ENCODE results near the gene WDR13. TPM values are rescaled to one million over a fixed set of nuclear protein-coding genes. Genes with fewer than 3 reads are reported as not detected.

The WDR13 gene
- total RNA-seq, 4 donors from 2014 or later, result 95.4 to 149 (median 126) TPM

DNA sequence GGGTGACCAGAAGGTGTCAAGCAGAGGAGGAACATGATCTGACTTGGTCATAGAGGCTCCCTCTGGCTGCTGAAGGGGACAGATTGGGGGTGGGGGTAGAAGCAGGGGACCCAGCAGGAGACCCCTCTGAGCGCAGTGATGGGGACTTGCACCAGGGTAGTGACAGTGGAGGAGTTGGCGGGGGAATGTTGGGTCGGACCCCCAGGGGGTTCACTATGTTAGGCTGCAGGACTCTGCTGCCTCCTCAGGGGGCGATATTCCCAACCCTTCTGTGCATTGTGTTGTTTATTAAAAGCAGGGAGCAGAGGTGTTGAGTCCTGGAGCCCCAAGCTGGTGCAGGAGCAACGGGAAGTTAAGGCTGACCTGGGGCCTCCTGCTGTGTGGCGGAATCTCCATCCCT, 8.8 kb downstream of the WDR13 start:
- TF ChIP-seq, protein P1, sequence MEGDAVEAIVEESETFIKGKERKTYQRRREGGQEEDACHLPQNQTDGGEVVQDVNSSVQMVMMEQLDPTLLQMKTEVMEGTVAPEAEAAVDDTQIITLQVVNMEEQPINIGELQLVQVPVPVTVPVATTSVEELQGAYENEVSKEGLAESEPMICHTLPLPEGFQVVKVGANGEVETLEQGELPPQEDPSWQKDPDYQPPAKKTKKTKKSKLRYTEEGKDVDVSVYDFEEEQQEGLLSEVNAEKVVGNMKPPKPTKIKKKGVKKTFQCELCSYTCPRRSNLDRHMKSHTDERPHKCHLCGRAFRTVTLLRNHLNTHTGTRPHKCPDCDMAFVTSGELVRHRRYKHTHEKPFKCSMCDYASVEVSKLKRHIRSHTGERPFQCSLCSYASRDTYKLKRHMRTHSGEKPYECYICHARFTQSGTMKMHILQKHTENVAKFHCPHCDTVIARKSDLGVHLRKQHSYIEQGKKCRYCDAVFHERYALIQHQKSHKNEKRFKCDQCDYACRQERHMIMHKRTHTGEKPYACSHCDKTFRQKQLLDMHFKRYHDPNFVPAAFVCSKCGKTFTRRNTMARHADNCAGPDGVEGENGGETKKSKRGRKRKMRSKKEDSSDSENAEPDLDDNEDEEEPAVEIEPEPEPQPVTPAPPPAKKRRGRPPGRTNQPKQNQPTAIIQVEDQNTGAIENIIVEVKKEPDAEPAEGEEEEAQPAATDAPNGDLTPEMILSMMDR (IDR thresholded peaks at IDR 0.05), result no peak
- DNase-seq (ENCODE audit: low spot score) (no peak), ATAC-seq (ENCODE audit: low FRiP score) (no peak)

DNA sequence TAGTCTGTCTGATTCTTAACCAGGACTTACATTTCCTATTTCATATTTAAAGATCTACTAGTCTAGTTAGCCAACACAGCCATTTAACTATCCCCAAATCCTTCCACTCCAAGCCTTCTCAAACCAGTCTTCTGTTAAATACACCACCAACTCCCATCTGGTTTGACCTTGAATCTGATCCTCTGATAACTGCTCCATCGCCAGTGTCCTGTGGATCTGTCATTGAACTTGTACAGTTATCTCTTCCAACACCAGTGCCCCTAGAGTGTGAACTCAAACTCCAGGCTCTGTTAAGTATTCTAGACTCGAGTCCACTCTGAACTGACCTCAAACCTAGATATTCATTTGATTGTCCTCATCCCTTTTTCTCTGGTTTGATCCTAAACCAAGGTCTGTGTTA, 14.4 kb downstream of the WDR13 start:
- no peak for ATAC-seq (ENCODE audit: low FRiP score)
- TF ChIP-seq, protein P1 (IDR thresholded peaks at IDR 0.05), result no peak
- DNase-seq (ENCODE audit: low spot score), result no peak

DNA sequence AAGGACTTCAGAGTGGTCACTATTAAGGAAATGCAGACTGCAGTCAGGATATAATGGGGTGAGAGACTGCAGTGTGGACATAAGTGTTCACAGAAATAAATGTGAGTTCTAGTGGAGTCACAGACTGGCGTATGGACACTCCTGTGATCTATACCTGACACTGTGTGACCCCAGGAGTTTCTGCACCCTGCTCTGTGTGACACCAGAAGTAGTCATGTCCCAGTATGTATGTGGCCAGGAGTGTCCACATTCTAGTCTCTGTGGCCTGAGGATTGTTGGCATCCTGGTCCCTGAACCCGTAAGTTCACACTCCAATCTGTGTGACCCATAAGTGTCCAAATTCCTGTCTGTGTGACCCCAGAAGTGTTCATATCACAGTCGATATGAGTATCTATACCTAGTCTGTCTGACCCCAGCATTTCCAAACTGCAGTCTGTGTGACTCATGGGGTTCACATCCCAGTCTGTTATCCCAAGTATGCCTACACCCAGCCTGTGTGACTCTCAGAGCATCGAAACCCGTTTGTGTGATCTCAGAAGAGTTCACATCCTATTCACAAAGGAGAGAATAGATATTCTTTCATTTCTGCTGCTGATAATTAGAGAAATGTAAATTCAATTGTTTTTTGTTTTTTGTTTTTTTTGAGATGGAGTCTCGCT, 16.3 kb downstream of the WDR13 start:
- ATAC-seq (ENCODE audit: low FRiP score) (no peak), DNase-seq (ENCODE audit: low spot score) (no peak)
- TF ChIP-seq, protein P1 (IDR thresholded peaks at IDR 0.05), result no peak

DNA sequence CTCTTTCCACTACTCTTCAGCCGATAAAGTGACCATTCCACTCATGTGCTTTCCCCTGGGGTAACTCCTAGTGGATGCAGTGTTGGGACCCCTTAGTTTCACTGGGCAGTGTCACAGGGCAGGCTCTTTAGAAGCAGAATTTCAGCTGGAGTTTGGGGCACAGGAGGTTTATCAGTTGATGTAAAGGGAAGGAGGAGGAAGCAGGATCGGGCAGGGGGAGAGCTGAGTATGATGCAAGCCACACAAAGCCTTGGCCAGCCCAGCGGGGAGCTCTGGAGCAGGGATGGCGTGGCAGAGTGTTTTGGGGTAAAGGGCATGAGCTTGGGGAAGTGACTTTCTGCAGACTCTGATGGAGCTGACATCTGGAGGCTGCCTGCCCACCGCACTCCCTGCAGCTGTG, 19.3 kb downstream of the WDR13 start:
- ATAC-seq (ENCODE audit: low FRiP score) (no peak), DNase-seq (ENCODE audit: low spot score) (no peak)
- TF ChIP-seq, protein P1 (IDR thresholded peaks at IDR 0.05), result no peak

DNA sequence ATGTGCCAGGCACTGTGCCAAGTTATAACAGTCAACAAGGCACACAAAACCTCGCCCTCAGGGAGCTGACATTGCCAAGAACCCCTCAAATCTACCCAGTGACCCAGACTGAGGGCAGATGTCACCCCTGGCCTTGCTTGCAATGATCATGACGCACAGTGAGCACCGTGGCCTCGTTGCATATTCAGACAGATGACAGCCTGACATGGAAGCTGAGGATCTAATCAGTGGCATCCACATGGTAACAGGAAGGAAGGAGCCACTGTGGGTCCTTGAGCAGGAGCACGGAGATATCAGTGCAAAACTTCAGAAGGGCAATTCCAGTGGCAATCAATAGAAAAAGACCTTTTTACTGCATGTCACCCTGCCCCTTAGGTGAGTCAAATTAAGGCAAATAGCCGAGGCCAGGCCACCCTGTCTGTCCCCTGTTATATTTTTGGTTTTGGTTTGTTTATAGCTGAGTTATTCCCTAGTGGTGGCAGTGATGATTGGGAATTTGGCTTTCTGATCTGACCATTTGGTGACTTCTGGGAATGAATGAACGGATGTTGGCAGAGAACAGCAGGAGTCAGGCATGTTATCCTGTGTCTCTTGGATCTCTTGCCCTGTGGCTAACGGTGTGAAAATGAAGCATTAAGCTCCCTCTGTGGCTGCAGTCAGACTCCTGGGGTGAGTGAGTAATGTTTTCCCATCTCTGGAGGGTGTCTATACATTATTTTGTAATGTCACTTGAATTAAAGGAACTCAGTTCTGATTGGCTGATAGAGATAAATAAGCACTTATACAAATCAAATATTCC, 20.4 kb downstream of the WDR13 start:
- TF ChIP-seq, protein P1 (IDR thresholded peaks at IDR 0.05), result no peak
- DNase-seq (ENCODE audit: low spot score), result no peak
- no peak for ATAC-seq (ENCODE audit: low FRiP score)

DNA sequence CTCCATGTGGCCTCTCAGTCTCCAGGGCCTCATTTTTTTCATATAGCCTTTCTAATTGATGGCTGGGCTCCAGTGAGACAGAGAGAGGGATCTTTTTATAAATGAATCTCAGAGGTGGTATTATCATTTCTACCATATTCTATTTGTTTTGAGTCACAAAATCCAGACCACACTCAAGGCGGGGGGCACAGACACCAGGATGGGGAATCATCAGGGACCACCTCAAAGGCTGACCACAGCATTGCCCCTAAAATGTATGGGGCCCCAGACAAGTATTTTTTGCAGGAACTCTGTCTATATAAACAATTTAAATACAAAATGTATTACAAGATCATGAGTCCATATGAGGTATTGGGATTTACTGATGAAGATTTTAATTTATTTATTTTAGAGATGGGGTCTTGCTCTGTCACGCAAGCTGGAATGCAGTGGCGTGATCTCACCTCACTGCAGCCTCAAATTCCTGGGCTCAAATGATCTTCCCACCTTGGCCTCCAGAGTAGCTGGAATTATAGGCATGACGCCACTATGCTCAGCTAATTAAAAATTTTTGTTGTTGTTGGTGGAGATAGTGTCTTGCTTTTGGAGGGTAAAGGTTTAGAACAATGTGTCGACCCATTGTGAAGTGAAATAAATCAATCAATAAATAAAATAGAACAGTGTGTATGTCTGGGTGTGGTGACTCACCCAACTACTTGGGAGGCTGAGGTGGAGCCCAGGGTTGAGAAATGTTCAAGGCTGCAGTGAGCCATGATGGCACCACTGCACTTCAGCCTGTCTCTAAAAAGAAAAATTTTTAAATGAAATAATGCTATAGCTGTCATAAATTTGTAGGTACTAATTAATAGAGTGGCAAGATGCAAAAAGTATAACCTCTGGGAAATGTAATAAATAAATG, 29.4 kb downstream of the WDR13 start:
- no peak for DNase-seq (ENCODE audit: low spot score)
- no peak for ATAC-seq (ENCODE audit: low FRiP score)
- TF ChIP-seq, protein P1 (IDR thresholded peaks at IDR 0.05), result no peak

Measured in omental fat pad (tissue), 4 donors.